T follicular helper cell (primary cell): ENCODE data around the gene ALX3.
A peak's percentile ranks its signal among the peaks of the same experiment; 100 is the strongest.
"Not testable (repeated sequence)": the region's sequence is repeated elsewhere in the genome, so short reads cannot be mapped to it uniquely, and the experiment has no call there.

Source experiments
- DNase-seq: peaks from one replicate; pipeline ENCODE4 v3.0.0-alpha.2; 2020; ENCODE audit warnings: low read depth

The ALX3 gene

GRCh38 chr1:110047463-110047862, 23.0 kb downstream of the ALX3 start:
- no peak for DNase-seq

DNA sequence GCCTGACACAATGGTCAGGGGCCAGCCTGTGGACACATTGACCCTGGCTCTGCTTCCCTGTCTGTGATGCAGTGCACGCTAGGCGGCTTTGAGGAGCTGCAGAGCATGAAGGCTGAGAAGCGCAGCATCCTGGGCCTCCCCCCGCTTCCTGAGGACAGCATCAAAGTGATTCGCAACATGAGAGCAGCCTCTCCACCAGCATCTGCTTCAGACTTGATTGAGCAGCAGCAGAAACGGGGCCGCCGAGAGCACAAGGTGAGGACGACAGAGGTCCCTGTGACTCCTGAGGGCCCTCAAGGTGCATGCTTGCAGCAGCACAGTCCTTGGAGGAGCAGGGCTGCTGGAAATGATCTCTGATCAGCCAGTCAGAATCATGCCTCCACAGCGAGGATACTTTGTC, 27.5 kb downstream of the ALX3 start:
- DNase-seq, result no peak

- DNase-seq, result no peak
Observed at GRCh38 chr1:110040548-110040947, 29.9 kb downstream of the ALX3 start.

GRCh38 chr1:110039641-110040040, 30.8 kb downstream of the ALX3 start:
- no peak for DNase-seq

GRCh38 chr1:110038271-110038670, 32.2 kb downstream of the ALX3 start:
- DNase-seq, result no peak

DNA sequence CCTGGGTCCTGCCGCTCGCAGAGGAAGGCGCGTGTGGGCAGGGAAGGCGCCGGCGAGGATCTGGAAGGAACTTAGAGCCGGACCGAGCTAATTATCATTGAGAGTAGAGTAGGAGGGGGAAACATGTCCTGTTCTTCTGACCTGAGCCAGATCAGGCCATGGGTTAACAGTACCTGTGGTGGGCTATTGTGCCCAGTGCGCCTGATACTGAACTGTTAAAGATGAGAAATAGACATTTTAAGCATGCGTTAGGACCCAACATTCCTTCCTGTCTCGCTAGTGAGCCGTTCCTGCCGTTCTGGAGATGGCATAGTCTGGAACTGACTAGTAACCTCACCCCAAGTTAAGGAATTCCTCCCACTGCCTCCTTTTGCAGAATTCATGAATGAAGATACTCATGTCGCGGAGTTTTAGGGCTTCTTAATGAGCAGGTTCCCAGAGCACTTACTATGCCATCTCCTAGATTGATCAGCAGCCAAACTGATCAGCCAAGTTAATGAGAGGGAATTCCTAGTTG, 35.2 kb downstream of the ALX3 start:
- DNase-seq, result no peak

DNA sequence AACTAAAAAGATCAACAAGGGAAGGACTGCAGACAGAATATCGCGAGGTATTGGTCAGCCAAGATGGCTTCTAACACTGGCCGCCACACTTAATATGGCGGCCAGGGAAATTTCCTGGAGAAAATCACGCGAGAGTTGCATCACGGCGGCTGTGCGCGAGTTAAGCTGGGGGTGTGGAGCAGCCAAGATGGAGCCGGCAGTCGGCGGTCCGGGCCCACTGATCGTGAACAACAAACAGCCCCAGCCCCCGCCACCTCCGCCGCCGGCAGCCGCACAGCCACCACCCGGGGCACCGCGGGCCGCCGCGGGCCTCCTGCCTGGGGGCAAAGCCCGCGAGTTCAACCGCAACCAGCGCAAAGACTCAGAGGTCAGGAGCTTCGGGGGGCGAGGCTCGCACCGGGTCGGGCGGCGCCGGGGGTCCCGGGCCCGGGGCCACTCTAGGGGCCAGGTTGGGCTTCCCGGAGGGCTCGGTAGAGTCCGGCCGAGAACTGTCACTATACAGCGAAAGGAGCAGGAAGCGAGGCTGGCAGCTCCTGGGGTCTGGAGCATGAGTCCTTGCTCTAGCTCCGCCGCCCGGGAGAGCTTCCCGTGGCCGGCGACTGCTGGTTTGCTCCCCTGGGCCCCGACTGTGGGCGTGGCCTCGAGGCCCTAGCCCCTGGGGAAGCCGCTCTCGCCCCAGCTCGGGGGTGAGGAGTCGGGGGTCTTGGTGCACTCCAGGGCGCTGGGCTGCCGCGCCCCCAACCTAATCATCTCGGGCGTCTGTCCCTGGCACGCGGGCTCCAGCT, 35.8 kb downstream of the ALX3 start, which contains the start of gene STRIP1:
STRIP1 (plus strand) TSS at position 174 of the 785 bp plus-strand sequence; CDS start at position 188, 14 bp downstream.
- peak; percentile 91 for DNase-seq

DNA sequence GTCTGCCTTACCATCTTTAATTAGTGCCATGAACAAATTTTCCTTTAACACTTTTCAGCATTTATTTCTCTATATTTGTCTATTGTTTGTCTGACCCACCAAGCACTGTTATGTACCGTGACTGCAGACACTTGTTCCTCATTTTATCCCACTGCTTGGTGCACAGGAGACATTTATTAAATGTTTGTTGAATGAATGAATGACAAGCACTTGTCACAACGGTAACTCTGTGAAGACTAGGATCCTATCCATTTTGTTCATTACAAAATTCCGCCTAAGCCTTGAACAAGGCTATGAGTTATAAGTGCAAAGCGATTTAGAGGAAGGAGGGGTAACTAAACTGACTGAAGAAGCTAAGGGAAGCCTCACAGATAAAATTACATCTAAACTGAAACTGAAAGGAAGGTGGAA, 36.4 kb downstream of the ALX3 start:
- no peak for DNase-seq

DNA sequence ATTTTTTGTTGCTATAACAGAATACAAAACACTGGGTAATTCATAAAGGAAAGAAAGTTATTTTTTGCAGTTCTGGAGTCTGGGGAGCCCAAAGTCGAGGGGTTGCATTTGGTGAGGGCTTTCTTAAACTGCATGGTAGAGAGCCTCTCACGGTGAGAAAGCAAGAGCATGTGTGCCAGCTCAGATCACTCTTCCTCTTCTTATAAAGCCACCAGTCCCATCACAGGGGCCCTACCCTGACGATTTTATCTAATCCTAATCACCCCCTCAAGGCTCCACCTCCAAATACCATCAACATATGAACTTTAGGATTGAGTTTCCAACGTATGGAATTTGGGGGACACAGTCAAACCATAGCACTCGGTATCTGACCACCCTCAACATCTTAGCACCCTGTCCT, 37.1 kb downstream of the ALX3 start:
- DNase-seq, result no peak

GRCh38 chr1:110032327-110032726, 38.1 kb downstream of the ALX3 start:
- DNase-seq, result no peak

- not testable (repeated sequence) for DNase-seq
Observed at GRCh38 chr1:110030687-110031086, 39.8 kb downstream of the ALX3 start.

DNA sequence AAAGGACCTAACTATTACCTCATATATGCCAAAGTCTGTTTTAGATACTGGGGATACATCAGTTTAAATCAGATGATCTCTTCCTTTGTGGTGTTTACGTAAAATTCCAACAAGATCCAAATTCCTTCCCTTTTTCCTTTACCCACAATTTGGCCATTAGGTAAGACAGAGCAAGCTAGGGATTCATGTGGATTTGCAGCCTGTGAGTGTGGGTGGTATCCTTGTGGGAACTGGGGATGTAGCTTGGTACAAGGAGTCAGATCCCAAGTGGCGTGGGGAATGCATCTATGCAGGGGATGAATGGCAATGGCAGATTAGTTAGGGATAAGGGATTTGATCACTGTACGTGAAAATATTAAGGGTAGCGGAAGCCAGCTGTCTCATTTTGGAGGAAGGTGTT, 45.9 kb downstream of the ALX3 start:
- no peak for DNase-seq

- DNase-seq, result no peak
Observed at GRCh38 chr1:110021285-110021684, 49.2 kb downstream of the ALX3 start.

DNA sequence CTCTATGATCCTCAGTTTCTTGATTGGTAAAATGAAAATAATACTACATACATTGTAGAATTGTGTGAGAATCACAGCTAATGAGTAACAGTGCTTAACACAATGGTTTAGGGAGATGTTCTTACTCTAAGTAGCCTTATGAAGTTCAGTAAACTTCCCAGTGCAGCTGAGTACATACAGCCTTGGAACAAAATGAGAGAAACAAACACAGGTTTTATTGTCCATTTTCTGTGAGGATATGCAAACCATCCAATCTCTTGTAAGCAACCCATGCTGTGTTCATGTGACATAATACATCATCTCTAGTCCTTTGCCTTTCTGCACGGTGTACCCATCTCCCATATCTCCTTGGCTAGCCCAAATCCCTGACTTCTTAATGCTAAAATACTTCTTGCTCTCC, 50.7 kb downstream of the ALX3 start:
- DNase-seq, result no peak

DNA sequence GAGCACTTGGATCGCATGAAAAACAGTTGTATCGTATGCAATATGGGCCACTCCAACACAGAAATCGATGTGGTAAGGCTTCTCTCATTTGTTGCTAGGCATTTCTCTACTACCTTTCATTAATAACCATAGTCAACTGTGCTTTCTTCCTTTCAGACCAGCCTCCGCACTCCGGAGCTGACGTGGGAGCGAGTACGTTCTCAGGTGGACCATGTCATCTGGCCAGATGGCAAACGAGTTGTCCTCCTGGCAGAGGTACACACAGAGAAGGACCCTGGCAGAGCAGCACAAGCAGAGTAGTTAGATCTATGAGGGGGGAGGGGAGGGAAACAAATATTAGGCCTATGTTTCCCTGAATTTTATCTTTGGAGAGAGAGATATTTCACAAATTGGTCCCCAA, 52.1 kb downstream of the ALX3 start:
- no peak for DNase-seq

GRCh38 chr1:110017792-110018191, 52.7 kb downstream of the ALX3 start:
- DNase-seq, result no peak

GRCh38 chr1:110012100-110012780, 58.2 kb downstream of the ALX3 start:
- DNase-seq, result no peak

- DNase-seq, result no peak
Observed at GRCh38 chr1:110011527-110012041, 58.9 kb downstream of the ALX3 start.
